ENCODE results near the gene PURA. TPM values are rescaled to one million over a fixed set of nuclear protein-coding genes. Genes with fewer than 3 reads are reported as not detected.

Gene PURA
- 5.9 and 7.2 TPM in 2 replicates for total RNA-seq (2014; rRNA removed; shearing (Covaris generic))

- Histone ChIP-seq H3K36me3 (replicated peaks; ENCODE audit: control insufficient read depth, insufficient read depth, low read length) (no peaks in the 10 kb centered on the region), H3K4me3 (ENCODE audit: insufficient read depth, low read depth, low read length) (peak within 1 kb of the TSS; percentile 73), H3K27me3 (ENCODE audit: control insufficient read depth, insufficient read depth, low read length) (peaks cover 67% of the 10 kb centered on the region)
- DNase-seq, result peak; percentile 94
These were observed at the start of gene PURA for GRCh38 chr5:140113699-140114263. PURA (plus strand) TSS chr5:140114109; CDS start chr5:140114182, 73 bp downstream.

GRCh38 chr5:140072812-140073211 lies 41.1 kb upstream of the PURA start:
- Histone ChIP-seq H3K36me3 (replicated peaks; ENCODE audit: control insufficient read depth, insufficient read depth, low read length) (no peaks in the 10 kb centered on the region), H3K27me3 (ENCODE audit: control insufficient read depth, insufficient read depth, low read length) (no peaks in the 10 kb centered on the region; the same call in 1 of the 2 replicates), H3K4me3 (ENCODE audit: insufficient read depth, low read depth, low read length) (no peak overlapping the region)
- DNase-seq, result no peak

DNA sequence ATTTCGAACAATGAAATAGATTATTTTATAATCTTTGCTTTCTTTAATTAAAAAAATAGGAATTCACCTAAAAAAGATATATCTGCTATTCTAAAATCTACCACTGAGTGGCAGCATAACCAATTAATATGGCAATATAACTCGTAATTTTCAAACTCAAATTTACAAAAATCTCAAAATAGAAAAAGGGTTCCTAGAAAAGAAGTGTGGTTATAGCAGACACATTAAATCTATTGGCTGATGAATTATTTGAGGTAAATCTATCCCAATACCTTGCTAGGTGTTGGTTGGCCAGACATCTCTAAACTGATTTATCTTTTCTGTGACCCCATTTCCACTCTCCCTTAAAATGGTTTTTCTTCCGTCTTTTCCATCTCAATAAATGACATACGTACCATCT lies 40.6 kb upstream of the PURA start:
- Histone ChIP-seq H3K4me3 (ENCODE audit: insufficient read depth, low read depth, low read length) (no peak overlapping the region), H3K27me3 (ENCODE audit: control insufficient read depth, insufficient read depth, low read length) (no peaks in the 10 kb centered on the region; the same call in 1 of the 2 replicates), H3K36me3 (replicated peaks; ENCODE audit: control insufficient read depth, insufficient read depth, low read length) (no peaks in the 10 kb centered on the region)
- peak; percentile 25 for DNase-seq

- no peaks in the 10 kb centered on the region for H3K36me3 ChIP-seq (replicated peaks; ENCODE audit: control insufficient read depth, insufficient read depth, low read length)
- H3K4me3 ChIP-seq (ENCODE audit: insufficient read depth, low read depth, low read length), result no peak overlapping the region
- no peaks in the 10 kb centered on the region; the same call in 1 of the 2 replicates for H3K27me3 ChIP-seq (ENCODE audit: control insufficient read depth, insufficient read depth, low read length)
- DNase-seq, result no peak
These were observed 38.5 kb upstream of the PURA start for GRCh38 chr5:140075371-140075770.

- H3K36me3 ChIP-seq (replicated peaks; ENCODE audit: control insufficient read depth, insufficient read depth, low read length), result no peaks in the 10 kb centered on the region
- no peak for DNase-seq
- no peak overlapping the region for H3K4me3 ChIP-seq (ENCODE audit: insufficient read depth, low read depth, low read length)
- no peaks in the 10 kb centered on the region; the same call in 1 of the 2 replicates for H3K27me3 ChIP-seq (ENCODE audit: control insufficient read depth, insufficient read depth, low read length)
These were observed 37.8 kb upstream of the PURA start for GRCh38 chr5:140076142-140076541.

GRCh38 chr5:140076788-140077187 lies 37.1 kb upstream of the PURA start:
- no peak overlapping the region for H3K4me3 ChIP-seq (ENCODE audit: insufficient read depth, low read depth, low read length)
- no peaks in the 10 kb centered on the region; the same call in 1 of the 2 replicates for H3K27me3 ChIP-seq (ENCODE audit: control insufficient read depth, insufficient read depth, low read length)
- no peaks in the 10 kb centered on the region for H3K36me3 ChIP-seq (replicated peaks; ENCODE audit: control insufficient read depth, insufficient read depth, low read length)
- DNase-seq, result no peak

- Histone ChIP-seq H3K27me3 (ENCODE audit: control insufficient read depth, insufficient read depth, low read length) (peaks cover 3% of the 10 kb centered on the region; the same call in 1 of the 2 replicates), H3K36me3 (replicated peaks; ENCODE audit: control insufficient read depth, insufficient read depth, low read length) (no peaks in the 10 kb centered on the region), H3K4me3 (ENCODE audit: insufficient read depth, low read depth, low read length) (no peak overlapping the region)
- DNase-seq, result no peak
These were observed 30.8 kb upstream of the PURA start for GRCh38 chr5:140083120-140083519.

- H3K27me3 ChIP-seq (ENCODE audit: control insufficient read depth, insufficient read depth, low read length), result peaks cover 3% of the 10 kb centered on the region; the same call in 1 of the 2 replicates
These were observed 30.3 kb upstream of the PURA start for GRCh38 chr5:140083650-140084049.

GRCh38 chr5:140084541-140084940 lies 29.4 kb upstream of the PURA start:
- no peak for DNase-seq
- Histone ChIP-seq H3K27me3 (ENCODE audit: control insufficient read depth, insufficient read depth, low read length) (peaks cover 3% of the 10 kb centered on the region; the same call in 1 of the 2 replicates), H3K4me3 (ENCODE audit: insufficient read depth, low read depth, low read length) (no peak overlapping the region), H3K36me3 (replicated peaks; ENCODE audit: control insufficient read depth, insufficient read depth, low read length) (no peaks in the 10 kb centered on the region)

More at GRCh38 chr5:140083650-140084049, 30.3 kb upstream of the PURA start:
- Histone ChIP-seq H3K36me3 (replicated peaks; ENCODE audit: control insufficient read depth, insufficient read depth, low read length) (no peaks in the 10 kb centered on the region), H3K4me3 (ENCODE audit: insufficient read depth, low read depth, low read length) (no peak overlapping the region)
- DNase-seq, result no peak

DNA sequence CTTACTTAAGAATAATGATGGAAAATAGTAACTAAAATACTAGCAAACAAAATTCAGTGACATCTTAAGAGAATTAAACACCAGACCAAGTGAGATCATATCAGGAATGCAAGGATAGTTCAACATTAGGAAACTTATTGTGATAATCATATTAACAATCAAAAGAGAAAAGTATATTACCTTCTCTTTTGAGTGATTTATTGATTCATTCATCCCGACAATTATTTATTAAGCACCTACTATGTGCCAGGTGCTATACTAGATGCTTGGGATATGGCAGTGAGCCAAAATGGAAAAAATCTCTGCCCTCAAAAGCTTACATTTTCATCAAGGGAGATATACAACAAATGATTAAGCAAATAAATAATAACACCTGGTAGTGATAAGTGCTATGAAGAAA lies 23.7 kb upstream of the PURA start:
- Histone ChIP-seq H3K27me3 (ENCODE audit: control insufficient read depth, insufficient read depth, low read length) (peaks cover 1% of the 10 kb centered on the region; the same call in 1 of the 2 replicates), H3K4me3 (ENCODE audit: insufficient read depth, low read depth, low read length) (no peak overlapping the region), H3K36me3 (replicated peaks; ENCODE audit: control insufficient read depth, insufficient read depth, low read length) (no peaks in the 10 kb centered on the region)
- no peak for DNase-seq

- Histone ChIP-seq H3K4me3 (ENCODE audit: insufficient read depth, low read depth, low read length) (no peak overlapping the region), H3K27me3 (ENCODE audit: control insufficient read depth, insufficient read depth, low read length) (peaks cover 1% of the 10 kb centered on the region; the same call in 1 of the 2 replicates), H3K36me3 (replicated peaks; ENCODE audit: control insufficient read depth, insufficient read depth, low read length) (no peaks in the 10 kb centered on the region)
- DNase-seq, result no peak
These were observed 20.7 kb upstream of the PURA start for GRCh38 chr5:140093179-140093578.

GRCh38 chr5:140093866-140094265 lies 20.0 kb upstream of the PURA start:
- peaks cover 1% of the 10 kb centered on the region; the same call in 1 of the 2 replicates for H3K27me3 ChIP-seq (ENCODE audit: control insufficient read depth, insufficient read depth, low read length)
- H3K36me3 ChIP-seq (replicated peaks; ENCODE audit: control insufficient read depth, insufficient read depth, low read length), result no peaks in the 10 kb centered on the region
- H3K4me3 ChIP-seq (ENCODE audit: insufficient read depth, low read depth, low read length), result no peak overlapping the region
- no peak for DNase-seq

- H3K36me3 ChIP-seq (replicated peaks; ENCODE audit: control insufficient read depth, insufficient read depth, low read length), result no peaks in the 10 kb centered on the region
- DNase-seq, result no peak
- H3K4me3 ChIP-seq (ENCODE audit: insufficient read depth, low read depth, low read length), result no peak overlapping the region
- peaks cover 1% of the 10 kb centered on the region; the same call in 1 of the 2 replicates for H3K27me3 ChIP-seq (ENCODE audit: control insufficient read depth, insufficient read depth, low read length)
These were observed 19.0 kb upstream of the PURA start for GRCh38 chr5:140094889-140095288.

DNA sequence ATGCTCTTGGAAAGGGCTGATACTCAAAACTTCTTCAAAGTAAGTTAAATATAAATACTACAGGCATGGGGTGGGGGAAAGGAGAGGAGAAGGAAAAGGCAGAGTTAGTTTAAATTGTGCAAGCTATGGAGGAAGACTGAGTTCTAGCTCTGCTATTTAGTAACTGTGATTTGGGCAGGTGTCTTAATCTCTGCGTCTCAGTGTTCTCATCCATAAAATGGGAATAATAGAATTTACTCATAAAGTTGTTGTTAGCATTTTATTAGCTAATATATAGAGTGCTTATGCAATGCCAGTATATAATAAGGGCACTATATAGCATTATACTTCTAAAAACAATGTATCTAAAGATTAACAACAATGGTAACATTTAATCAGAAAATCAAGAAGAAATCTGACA lies 12.7 kb upstream of the PURA start:
- no peak for DNase-seq
- H3K27me3 ChIP-seq (ENCODE audit: control insufficient read depth, insufficient read depth, low read length), result peaks cover 25% of the 10 kb centered on the region

DNA sequence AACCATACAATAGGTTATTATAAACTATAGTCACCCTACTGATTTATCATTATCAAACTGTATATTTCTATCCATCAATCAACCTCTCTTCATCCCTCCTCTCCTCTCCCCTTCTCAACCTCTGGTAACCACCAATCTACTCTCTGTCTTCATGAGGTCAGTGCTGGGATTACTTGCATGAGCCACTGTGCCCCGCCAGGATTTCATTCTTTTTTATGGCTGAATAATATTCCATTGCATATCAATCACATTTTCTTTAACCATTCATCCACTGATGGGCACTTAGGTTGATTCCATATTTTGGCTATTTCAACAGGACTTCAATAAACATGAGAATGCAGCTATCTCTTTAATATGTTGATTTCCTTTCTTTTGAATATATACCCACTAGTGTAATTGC lies 10.8 kb upstream of the PURA start:
- Histone ChIP-seq H3K27me3 (ENCODE audit: control insufficient read depth, insufficient read depth, low read length) (peaks cover 32% of the 10 kb centered on the region), H3K36me3 (replicated peaks; ENCODE audit: control insufficient read depth, insufficient read depth, low read length) (no peaks in the 10 kb centered on the region), H3K4me3 (ENCODE audit: insufficient read depth, low read depth, low read length) (no peak overlapping the region)
- DNase-seq, result no peak

More for the DNA sequence above, 12.7 kb upstream of the PURA start:
- H3K36me3 ChIP-seq (replicated peaks; ENCODE audit: control insufficient read depth, insufficient read depth, low read length), result no peaks in the 10 kb centered on the region
- H3K4me3 ChIP-seq (ENCODE audit: insufficient read depth, low read depth, low read length), result no peak overlapping the region

Measured in H7 (cell line).